ENCODE data around the gene SLC22A13. TPM values are rescaled to one million over a fixed set of nuclear protein-coding genes. Genes with fewer than 3 reads are reported as not detected.

Gene SLC22A13
- total and polyA plus RNA-seq, 2 of the 4 experiments (the other 2 are of a cell fraction): under 0.01 to 0.22 TPM

DNA sequence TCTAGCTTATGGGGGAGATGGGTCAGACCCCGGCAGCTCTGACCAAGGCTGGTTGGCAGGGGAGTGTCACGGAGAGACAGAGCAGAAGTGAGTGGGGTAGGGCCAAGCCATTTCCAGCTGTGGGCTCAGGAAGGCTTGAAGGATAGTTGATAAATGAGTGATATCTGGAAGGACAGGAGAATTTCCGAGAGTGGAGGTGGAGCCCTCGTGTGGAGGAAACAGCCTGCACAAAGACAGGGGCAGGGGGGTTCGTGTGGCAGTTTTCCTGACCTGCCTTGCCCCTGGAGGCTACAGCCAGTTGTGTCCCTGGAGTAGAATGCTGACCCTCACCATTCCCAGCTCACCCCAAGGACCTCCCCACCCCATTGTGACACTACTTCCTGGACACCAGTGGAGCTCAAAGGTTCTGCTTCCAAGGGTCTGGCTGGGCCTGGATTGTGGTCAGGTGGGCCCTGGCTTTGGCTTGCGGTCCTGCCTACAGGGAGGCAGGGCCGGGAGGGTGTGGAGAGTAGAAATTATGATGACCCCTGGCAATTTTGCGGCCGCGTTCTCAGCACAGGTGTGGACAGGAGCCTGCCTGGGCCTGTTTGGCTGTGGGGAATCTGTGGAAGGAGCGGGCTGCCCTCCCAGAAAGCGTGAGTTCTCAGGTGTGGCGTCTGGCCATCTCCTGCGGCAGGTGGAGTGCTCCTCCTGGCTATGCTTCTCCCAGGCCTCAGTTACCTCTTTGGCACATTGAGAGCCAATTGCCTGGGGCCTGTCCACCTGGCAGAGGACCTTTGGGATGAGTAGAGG, 16.5 kb downstream of the SLC22A13 start, which contains the start of gene SLC22A14:
TSS of gene SLC22A14 (plus strand) at position 400 of the 792 bp plus-strand sequence. CDS start 23,733 bp downstream, outside the sequence.
- no peak within 1 kb of the TSS for H3K4ac ChIP-seq (ENCODE audit: low read depth, low read length)
- H2AK5ac ChIP-seq (ENCODE audit: low read depth, low read length): no peak within 1 kb of the TSS
- peaks cover 5% of the 10 kb centered on the region for H3K36me3 ChIP-seq (ENCODE audit: control insufficient read depth, insufficient read depth, low read length)
- peaks cover 4% of the 10 kb centered on the region; the same call in 1 of the 2 replicates for H3K9me1 ChIP-seq (ENCODE audit: insufficient read depth, low read length)
- H4K8ac ChIP-seq (ENCODE audit: low read depth in 2 of 2, low read length in 2 of 2): no peak within 1 kb of the TSS
- no TSS peak for BruUV-seq (replicated peaks)
- ATAC-seq (ENCODE audit: low read depth): no peak
- intact Hi-C loops (cut with micrococcal nuclease): no loop called here
- no peaks in the 10 kb centered on the region for H3K4me1 ChIP-seq (ENCODE audit: control insufficient read depth, insufficient read depth, low read length)
- no peak within 1 kb of the TSS for H2BK5ac ChIP-seq (ENCODE audit: low read depth, low read length, poor library complexity, severe bottlenecking)
- in situ Hi-C loops (cut with MboI; ENCODE audit: low sequenced_read_pairs): no loop called here
- H4K5ac ChIP-seq (ENCODE audit: low read depth, low read length): no peak within 1 kb of the TSS
- TF ChIP-seq POLR2A (IDR thresholded peaks at IDR 0.05; ENCODE audit: low read depth, low read length): no peak
- TF ChIP-seq NFE2L2 (IDR thresholded peaks at IDR 0.05; ENCODE audit: low read depth, low read length): no peak
- TF ChIP-seq SMC3 (IDR thresholded peaks at IDR 0.05; ENCODE audit: low read depth, low read length): no peak
- TF ChIP-seq RCOR1 (IDR thresholded peaks at IDR 0.05; ENCODE audit: insufficient replicate concordance, low read length): no peak
- TF ChIP-seq RAD21 (IDR thresholded peaks at IDR 0.05; ENCODE audit: low read length): no peak
- TF ChIP-seq, protein P1, sequence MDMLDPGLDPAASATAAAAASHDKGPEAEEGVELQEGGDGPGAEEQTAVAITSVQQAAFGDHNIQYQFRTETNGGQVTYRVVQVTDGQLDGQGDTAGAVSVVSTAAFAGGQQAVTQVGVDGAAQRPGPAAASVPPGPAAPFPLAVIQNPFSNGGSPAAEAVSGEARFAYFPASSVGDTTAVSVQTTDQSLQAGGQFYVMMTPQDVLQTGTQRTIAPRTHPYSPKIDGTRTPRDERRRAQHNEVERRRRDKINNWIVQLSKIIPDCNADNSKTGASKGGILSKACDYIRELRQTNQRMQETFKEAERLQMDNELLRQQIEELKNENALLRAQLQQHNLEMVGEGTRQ (IDR thresholded peaks at IDR 0.05; ENCODE audit: low read depth, low read length): no peak
- no peak for TF ChIP-seq BHLHE40 (IDR thresholded peaks at IDR 0.05; ENCODE audit: low read depth, low read length)
- TF ChIP-seq FOS (IDR thresholded peaks at IDR 0.05; ENCODE audit: low read depth, low read length): no peak
- TF ChIP-seq, protein P2, sequence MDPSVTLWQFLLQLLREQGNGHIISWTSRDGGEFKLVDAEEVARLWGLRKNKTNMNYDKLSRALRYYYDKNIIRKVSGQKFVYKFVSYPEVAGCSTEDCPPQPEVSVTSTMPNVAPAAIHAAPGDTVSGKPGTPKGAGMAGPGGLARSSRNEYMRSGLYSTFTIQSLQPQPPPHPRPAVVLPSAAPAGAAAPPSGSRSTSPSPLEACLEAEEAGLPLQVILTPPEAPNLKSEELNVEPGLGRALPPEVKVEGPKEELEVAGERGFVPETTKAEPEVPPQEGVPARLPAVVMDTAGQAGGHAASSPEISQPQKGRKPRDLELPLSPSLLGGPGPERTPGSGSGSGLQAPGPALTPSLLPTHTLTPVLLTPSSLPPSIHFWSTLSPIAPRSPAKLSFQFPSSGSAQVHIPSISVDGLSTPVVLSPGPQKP (IDR thresholded peaks at IDR 0.05; ENCODE audit: borderline replicate concordance, low read depth, low read length): no peak
- TF ChIP-seq CEBPB (IDR thresholded peaks at IDR 0.05; ENCODE audit: low read depth, low read length): no peak
- no peak for TF ChIP-seq MAFK (IDR thresholded peaks at IDR 0.05; ENCODE audit: low read depth, low read length)
- no peak for TF ChIP-seq RFX5 (IDR thresholded peaks at IDR 0.05; ENCODE audit: low read depth, low read length)
- TF ChIP-seq MAZ (IDR thresholded peaks at IDR 0.05; ENCODE audit: borderline replicate concordance, low read depth, low read length): no peak
- TF ChIP-seq, protein P3, sequence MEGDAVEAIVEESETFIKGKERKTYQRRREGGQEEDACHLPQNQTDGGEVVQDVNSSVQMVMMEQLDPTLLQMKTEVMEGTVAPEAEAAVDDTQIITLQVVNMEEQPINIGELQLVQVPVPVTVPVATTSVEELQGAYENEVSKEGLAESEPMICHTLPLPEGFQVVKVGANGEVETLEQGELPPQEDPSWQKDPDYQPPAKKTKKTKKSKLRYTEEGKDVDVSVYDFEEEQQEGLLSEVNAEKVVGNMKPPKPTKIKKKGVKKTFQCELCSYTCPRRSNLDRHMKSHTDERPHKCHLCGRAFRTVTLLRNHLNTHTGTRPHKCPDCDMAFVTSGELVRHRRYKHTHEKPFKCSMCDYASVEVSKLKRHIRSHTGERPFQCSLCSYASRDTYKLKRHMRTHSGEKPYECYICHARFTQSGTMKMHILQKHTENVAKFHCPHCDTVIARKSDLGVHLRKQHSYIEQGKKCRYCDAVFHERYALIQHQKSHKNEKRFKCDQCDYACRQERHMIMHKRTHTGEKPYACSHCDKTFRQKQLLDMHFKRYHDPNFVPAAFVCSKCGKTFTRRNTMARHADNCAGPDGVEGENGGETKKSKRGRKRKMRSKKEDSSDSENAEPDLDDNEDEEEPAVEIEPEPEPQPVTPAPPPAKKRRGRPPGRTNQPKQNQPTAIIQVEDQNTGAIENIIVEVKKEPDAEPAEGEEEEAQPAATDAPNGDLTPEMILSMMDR (conservative IDR thresholded peaks at IDR 0.05; ENCODE audit: low read depth, low read length): no peak
- TF ChIP-seq MXI1 (IDR thresholded peaks at IDR 0.05; ENCODE audit: borderline replicate concordance, low read depth, low read length): no peak
- POLR2A ChIA-PET (ENCODE audit: unreplicated experiment): no interaction called here
- H2AFZ ChIP-seq (replicated peaks; ENCODE audit: low read length, poor library complexity): no peak within 1 kb of the TSS
- dilution Hi-C loops (cut with HindIII; ENCODE audit: low sequenced_read_pairs, unreplicated experiment): no loop called here
- CTCF ChIA-PET: interaction anchor here (1.0 kb wide), 1 partner anchor 16 kb away, joined by 3 read pairs; no protein-coding TSS in a partner anchor
- no peak within 1 kb of the TSS for H3K23ac ChIP-seq (ENCODE audit: low read depth, low read length)
- no peak within 1 kb of the TSS for H2BK20ac ChIP-seq (ENCODE audit: low read depth, low read length)
- H3K4me2 ChIP-seq (ENCODE audit: low read depth, low read length): no peak within 1 kb of the TSS
- H2BK15ac ChIP-seq (ENCODE audit: low read depth, low read length): no peak within 1 kb of the TSS
- no peaks in the 10 kb centered on the region for H3K79me1 ChIP-seq (ENCODE audit: low read depth in 1 of 2, low read length in 2 of 2)
- H4K20me1 ChIP-seq (ENCODE audit: insufficient read depth, low read length): no peaks in the 10 kb centered on the region
- H2BK120ac ChIP-seq (ENCODE audit: low read depth, low read length): no peak within 1 kb of the TSS
- H3K14ac ChIP-seq (replicated peaks; ENCODE audit: low read depth, low read length): no peak within 1 kb of the TSS
- H3K4me3 ChIP-seq (ENCODE audit: insufficient read depth, low read depth, low read length): no peak within 1 kb of the TSS
- H4K91ac ChIP-seq (ENCODE audit: insufficient read depth, low read depth, low read length): no peak within 1 kb of the TSS
- DNase-seq: no peak
- H3K9ac ChIP-seq (ENCODE audit: low read depth, low read length): no peak within 1 kb of the TSS
- H3K56ac ChIP-seq (ENCODE audit: extremely low read depth, insufficient read depth, low read length): no peak within 1 kb of the TSS
- peak within 1 kb of the TSS; percentile 37 for H2AK9ac ChIP-seq (replicated peaks; ENCODE audit: low read depth, low read length, poor library complexity)
- no peak within 1 kb of the TSS for H3K27ac ChIP-seq (ENCODE audit: insufficient read depth, low read length)
- no peak within 1 kb of the TSS for H3K18ac ChIP-seq (ENCODE audit: low read depth, low read length)
- H3K27me3 ChIP-seq (ENCODE audit: control insufficient read depth, insufficient read depth, low read length): no peaks in the 10 kb centered on the region
- 85% methylated on average over 4 of the region's 14 CpGs; no CpG with 5 or more reads in 1 of the 2 experiments for WGBS, 2 experiments (ENCODE audit: extremely low coverage in 2 of 2, insufficient read length in 1 of 2)
- no peaks in the 10 kb centered on the region for H3K9me3 ChIP-seq (ENCODE audit: control insufficient read depth, insufficient read depth, low read length)

All from IMR-90 (cell line).